Measurements from ENCODE around the gene ADSL. TPM values are rescaled to one million over a fixed set of nuclear protein-coding genes. Genes with fewer than 3 reads are reported as not detected.

The ADSL gene
- total RNA-seq, 2 donors from 2014 or later: 49.0 to 76.5 TPM

DNA sequence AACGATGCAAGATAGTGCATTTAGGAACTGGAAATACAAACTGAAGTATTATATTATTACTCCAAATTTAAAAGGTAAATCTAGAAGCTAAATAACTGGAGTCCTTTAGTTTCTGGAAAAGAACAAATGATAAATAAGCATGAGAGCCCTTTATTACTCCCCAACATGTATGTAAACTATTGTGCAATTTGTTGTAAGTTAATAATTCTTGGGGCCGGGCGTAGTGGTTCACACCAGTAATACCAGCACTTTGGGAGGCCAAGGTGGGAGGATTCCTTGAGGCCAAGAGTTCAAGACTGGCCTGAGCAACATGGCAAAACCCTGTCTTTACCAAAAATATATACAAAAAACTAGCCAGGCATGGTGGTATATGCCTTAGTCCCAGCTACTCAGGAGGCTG lies 35.2 kb downstream of the ADSL start:
- Histone ChIP-seq H3K4me3 (no peak overlapping the region), H3K36me3 (replicated peaks in 1 of 2; ENCODE audit: insufficient read depth in 1 of 2, low read depth in 2 of 2) (no peaks in the 10 kb centered on the region), H3K4me1 (peaks cover 60% of the 10 kb centered on the region), H3K27ac (no peak overlapping the region), H3K9me3 (no peaks in the 10 kb centered on the region), H3K27me3 (no peaks in the 10 kb centered on the region)
- no peak for DNase-seq
- WGBS, 2 donors: 66 to 68% methylated on average over 3 of the region's 3 CpGs
- ATAC-seq: no peak
- TF ChIP-seq POLR2A (IDR thresholded peaks at IDR 0.05): no peak
- TF ChIP-seq, protein P1, sequence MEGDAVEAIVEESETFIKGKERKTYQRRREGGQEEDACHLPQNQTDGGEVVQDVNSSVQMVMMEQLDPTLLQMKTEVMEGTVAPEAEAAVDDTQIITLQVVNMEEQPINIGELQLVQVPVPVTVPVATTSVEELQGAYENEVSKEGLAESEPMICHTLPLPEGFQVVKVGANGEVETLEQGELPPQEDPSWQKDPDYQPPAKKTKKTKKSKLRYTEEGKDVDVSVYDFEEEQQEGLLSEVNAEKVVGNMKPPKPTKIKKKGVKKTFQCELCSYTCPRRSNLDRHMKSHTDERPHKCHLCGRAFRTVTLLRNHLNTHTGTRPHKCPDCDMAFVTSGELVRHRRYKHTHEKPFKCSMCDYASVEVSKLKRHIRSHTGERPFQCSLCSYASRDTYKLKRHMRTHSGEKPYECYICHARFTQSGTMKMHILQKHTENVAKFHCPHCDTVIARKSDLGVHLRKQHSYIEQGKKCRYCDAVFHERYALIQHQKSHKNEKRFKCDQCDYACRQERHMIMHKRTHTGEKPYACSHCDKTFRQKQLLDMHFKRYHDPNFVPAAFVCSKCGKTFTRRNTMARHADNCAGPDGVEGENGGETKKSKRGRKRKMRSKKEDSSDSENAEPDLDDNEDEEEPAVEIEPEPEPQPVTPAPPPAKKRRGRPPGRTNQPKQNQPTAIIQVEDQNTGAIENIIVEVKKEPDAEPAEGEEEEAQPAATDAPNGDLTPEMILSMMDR (IDR thresholded peaks at IDR 0.05): no peak
- intact Hi-C loops (cut with DNase I): no loop called here

DNA sequence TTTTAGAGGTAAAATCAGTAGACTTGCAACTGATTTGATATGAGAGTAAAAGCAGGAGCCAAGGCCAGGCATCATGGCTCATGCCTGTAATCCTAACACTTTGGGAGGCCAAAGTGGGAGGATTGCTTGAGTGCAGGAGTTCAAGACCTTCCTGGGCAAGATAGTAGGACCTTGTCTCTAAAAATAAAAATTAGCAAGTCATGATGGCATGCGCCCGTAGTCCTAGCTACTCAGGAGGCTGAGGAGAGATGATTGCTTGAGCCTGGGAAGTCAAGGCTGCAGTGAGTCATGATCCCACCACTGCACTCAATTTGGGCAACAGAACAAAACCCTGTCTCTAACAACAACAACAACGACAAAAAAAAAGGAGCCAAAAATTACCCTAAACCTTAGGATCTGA lies 37.6 kb downstream of the ADSL start:
- 79 to 85% methylated on average over 3 of the region's 3 CpGs for WGBS, 2 donors
- peak overlapping the region in 2 of 4 donors; percentile 26 to 93 for H3K27ac ChIP-seq
- no peak overlapping the region for H3K4me3 ChIP-seq
- intact Hi-C loops (cut with DNase I): no loop called here
- TF ChIP-seq, protein P1 (IDR thresholded peaks at IDR 0.05): no peak
- TF ChIP-seq POLR2A (IDR thresholded peaks at IDR 0.05): no peak
- no peaks in the 10 kb centered on the region for H3K27me3 ChIP-seq
- H3K4me1 ChIP-seq: peaks cover 64% of the 10 kb centered on the region
- no peak for ATAC-seq
- H3K9me3 ChIP-seq: no peaks in the 10 kb centered on the region
- no peaks in the 10 kb centered on the region for H3K36me3 ChIP-seq (replicated peaks in 1 of 2; ENCODE audit: insufficient read depth in 1 of 2, low read depth in 2 of 2)
- DNase-seq: no peak

DNA sequence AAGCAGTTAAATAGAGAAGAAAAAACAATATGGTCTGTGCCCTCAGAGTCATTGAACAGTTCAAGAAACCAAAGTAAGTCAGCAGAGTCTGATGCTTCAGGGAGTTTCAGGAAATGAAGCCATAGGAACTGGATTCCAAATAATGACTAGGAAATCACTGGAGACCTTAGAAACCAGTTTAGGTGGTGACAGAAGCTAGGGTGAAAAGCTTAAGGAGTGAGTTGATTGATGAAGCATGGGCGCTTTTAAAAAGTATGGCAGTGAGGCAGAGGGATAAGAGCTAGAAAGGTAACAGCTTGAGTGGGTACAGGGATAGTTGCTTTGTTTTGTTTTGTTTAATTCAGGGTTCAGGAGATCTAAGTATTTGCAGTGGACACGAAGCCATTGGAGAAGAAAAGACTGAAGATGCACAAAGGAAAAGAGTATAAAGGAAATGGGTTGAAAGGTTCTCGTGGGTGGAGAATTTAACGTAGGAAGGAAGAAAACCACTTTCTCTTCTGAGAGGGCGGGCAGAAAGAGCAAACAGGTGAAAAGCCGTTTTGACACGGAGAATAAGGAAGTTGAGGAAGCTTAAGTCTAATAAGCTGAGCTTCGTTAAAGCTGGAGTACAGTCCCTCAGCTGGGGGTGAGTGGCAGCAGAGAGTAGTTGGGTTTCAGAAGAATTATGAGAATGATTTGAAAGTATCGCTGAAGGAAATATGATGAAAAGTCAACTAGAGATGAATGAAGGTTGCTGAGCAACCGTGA lies 38.9 kb downstream of the ADSL start:
- Histone ChIP-seq H3K4me3 (no peak overlapping the region), H3K9me3 (no peaks in the 10 kb centered on the region), H3K36me3 (replicated peaks in 1 of 2; ENCODE audit: insufficient read depth in 1 of 2, low read depth in 2 of 2) (no peaks in the 10 kb centered on the region), H3K27ac (peak overlapping the region; percentile 18 to 93 (median 78)), H3K4me1 (peaks cover 61% of the 10 kb centered on the region), H3K27me3 (no peaks in the 10 kb centered on the region)
- peak in 2 of 3 donors; percentile 16 to 23 for TF ChIP-seq POLR2A (IDR thresholded peaks at IDR 0.05)
- TF ChIP-seq, protein P1 (IDR thresholded peaks at IDR 0.05): no peak
- 29 to 33% methylated on average over 10 of the region's 10 CpGs for WGBS, 2 donors
- intact Hi-C loops (cut with DNase I): no loop called here
- ATAC-seq: no peak
- DNase-seq: peak in 1 of 4 donors; percentile 34

DNA sequence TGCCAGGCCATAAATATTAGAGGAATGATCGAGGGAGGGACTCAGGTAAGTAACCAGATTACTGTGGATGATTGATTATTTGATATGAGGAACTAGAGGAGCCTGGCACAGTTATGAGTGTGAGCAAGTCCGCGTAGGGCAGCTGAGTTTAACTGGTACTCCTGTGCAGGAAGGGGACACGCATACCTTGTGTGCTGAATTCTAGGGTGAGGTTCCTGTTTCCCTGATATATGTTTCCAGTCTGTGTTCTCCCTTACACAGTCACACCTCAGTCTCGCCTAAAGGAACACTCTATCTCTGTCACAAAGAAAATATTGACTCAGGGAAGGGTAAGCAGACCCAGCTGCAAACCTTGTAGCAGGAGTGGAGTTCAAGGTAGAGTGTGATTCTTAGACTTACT lies 41.4 kb downstream of the ADSL start:
- TF ChIP-seq, protein P1 (IDR thresholded peaks at IDR 0.05): no peak
- TF ChIP-seq POLR2A (IDR thresholded peaks at IDR 0.05): peak; percentile 18 to 77 (median 72)
- H3K36me3 ChIP-seq (replicated peaks in 1 of 2; ENCODE audit: insufficient read depth in 1 of 2, low read depth in 2 of 2): no peaks in the 10 kb centered on the region
- no peaks in the 10 kb centered on the region for H3K27me3 ChIP-seq
- H3K9me3 ChIP-seq: no peaks in the 10 kb centered on the region
- peak overlapping the region; percentile 75 to 93 (median 84) for H3K27ac ChIP-seq
- no peak overlapping the region for H3K4me3 ChIP-seq
- intact Hi-C loops (cut with DNase I): no loop called here
- ATAC-seq (peak; percentile 85), DNase-seq (peak; percentile 63 to 81 (median 71))
- 7 to 12% methylated on average over 5 of the region's 5 CpGs for WGBS, 2 donors
- H3K4me1 ChIP-seq: peaks cover 65% of the 10 kb centered on the region

DNA sequence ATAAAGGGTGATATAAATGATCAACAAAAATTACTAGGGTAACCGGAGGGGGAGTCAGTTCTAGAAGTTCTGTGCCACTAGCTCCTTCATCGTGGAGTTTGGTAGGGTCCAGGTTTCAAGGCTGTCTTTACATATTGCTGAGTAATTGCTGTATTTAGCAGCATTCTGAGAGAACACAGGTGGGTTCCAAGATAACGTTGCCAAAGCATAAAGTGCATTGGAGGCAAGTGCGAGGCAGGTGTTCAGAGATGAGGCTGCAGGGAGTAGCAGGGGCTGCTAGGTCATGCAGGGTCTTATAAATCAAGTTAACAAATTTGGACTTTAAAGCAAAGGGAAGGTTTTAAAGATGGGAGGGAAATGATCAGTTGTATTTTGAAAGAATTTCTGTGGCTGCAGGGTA lies 41.9 kb downstream of the ADSL start:
- H3K4me3 ChIP-seq: no peak overlapping the region
- H3K27ac ChIP-seq: peak overlapping the region; percentile 75 to 93 (median 84)
- H3K36me3 ChIP-seq (replicated peaks in 1 of 2; ENCODE audit: insufficient read depth in 1 of 2, low read depth in 2 of 2): no peaks in the 10 kb centered on the region
- peaks cover 65% of the 10 kb centered on the region for H3K4me1 ChIP-seq
- no peak for TF ChIP-seq POLR2A (IDR thresholded peaks at IDR 0.05)
- TF ChIP-seq, protein P1 (IDR thresholded peaks at IDR 0.05): no peak
- H3K27me3 ChIP-seq: no peaks in the 10 kb centered on the region
- DNase-seq: peak in 3 of 4 donors; percentile 51 to 65 (median 55)
- intact Hi-C loops (cut with DNase I): no loop called here
- ATAC-seq: peak; percentile 46
- H3K9me3 ChIP-seq: no peaks in the 10 kb centered on the region
- WGBS, 2 donors: 20 to 25% methylated on average over 4 of the region's 4 CpGs
